ENCODE data around the gene CXCL11.
"Not testable (repeated sequence)": the region's sequence is repeated elsewhere in the genome, so short reads cannot be mapped to it uniquely, and the experiment has no call there.

The CXCL11 gene

DNA sequence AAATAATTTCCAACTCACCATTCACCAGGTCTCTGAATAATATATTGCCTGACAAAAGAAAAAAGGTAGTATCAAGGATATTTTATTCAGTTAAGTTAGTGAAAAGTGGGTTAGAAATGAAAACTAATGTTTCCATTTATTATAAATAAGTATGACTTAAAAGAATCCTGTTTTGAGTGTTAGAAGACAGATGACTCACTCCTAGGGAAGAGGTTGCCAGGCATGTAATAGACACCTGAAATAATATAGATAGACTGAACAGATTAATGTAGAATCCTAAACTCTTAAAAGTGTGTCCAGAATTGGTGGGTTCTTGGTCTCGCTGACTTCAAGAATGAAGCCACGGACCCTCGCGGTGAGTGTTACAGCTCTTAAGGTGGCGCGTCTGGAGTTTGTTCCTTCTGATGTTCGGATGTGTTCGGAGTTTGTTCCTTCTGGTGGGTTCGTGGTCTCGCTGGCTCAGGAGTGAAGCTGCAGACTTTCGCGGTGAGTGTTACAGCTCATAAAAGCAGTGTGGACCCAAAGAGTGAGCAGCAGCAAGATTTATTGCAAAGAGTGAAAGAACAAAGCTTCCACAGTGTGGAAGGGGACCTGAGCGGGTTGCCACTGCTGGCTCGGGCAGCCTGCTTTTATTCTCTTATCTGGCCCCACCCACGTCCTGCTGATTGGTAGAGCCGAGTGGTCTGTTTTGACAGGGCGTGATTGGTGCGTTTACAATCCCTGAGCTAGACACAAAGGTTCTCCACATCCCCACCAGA, 6.5 kb upstream of the CXCL11 start:
- not testable (repeated sequence) for DNase-seq (ENCODE audit: low spot score)

DNA sequence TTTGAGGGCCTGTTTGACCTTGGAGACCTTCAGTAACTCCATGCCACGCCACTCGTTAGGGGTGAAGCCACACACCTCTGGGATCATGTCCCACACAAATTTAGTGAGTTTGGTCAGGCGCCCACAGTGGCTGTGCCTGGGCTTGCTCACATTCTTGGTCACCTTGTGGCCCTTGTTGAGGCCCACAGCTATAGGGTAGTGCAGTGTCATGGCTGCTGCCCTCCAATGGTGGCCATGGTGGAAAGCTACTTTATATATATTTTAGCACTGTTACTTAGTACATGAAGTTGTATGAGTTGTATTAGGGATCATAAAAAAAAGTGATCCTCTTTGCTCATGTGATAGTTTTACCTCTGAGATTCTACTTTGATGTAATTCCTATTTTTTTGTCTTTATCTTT, 985 bp upstream of the CXCL11 start:
- no peak for DNase-seq (ENCODE audit: low spot score)

DNA sequence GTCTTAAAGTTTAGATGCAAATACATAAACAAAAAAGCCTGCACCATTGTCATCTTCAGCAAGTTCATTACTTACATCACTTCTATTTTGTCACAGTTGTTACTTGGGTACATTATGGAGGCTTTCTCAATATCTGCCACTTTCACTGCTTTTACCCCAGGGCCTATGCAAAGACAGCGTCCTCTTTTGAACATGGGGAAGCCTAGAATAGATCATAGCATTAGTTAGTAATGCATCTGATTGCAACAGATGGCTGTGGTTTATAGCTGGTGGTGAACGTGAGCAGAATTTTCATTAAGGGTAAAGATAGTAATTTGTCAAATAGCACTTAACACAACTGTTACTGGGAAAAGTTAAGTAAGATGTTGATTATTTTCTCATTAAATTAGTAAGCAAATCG, 729 bp downstream of the CXCL11 start:
- DNase-seq (ENCODE audit: low spot score) = no peak

DNA sequence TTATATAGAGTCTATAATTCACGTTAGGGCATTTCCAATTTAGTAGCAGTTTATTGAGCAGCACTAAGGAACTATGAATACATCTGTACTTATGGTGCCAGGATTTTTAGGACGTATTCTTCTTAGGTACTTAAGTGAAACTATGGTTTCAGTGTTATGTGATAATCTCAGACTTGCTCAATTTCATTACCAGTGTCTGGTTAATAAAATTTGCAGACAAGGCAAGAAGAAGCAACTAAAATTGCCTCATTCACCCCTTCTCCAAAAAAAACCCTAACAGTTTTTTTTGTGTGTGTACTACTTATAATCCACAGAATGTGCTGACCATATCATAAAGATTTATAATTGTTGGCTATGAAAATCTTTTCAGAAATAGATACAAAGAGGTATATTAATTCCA, 6.6 kb downstream of the CXCL11 start:
- DNase-seq (ENCODE audit: low spot score) = no peak

DNA sequence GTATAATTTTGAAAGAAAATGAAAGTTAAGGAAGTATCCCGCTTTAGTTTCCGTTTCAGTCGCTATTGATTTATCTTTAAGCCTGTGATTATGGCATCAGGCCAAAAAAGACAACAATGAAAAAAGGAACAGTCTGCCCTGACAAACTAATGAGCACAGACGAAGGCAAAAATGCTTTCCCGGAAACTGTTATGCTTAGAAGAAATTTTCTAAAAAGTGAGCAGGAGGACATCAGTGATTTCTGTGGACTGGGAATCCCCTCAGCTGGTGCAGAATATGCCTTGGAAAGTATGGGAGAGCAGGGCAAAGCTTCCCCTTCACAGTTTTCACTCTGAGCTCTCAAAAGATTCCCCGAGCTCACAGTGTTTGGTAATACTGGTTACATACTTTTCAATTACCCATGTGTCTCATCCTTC, 7.5 kb downstream of the CXCL11 start:
- peak; percentile 27 for DNase-seq (ENCODE audit: low spot score)

DNA sequence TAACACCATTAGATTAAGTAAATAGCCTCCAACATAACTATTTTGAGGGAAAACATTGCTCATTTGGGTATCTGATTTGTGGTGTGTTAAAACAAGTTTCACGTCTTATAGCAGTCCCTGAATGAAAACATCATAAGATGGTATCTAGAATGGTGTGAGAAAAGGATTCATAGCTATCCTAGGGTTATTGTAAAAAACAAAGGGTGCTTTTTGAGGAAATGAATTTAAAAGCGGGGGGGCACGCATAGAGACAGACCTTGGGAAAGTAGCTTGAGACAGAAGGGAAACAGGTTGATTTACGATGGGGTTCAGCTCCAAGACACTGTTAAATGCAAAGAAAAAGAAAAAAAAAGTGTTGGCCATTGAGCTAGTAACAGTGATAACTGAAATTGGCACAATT, 11.8 kb downstream of the CXCL11 start:
- DNase-seq (ENCODE audit: low spot score) = no peak

DNA sequence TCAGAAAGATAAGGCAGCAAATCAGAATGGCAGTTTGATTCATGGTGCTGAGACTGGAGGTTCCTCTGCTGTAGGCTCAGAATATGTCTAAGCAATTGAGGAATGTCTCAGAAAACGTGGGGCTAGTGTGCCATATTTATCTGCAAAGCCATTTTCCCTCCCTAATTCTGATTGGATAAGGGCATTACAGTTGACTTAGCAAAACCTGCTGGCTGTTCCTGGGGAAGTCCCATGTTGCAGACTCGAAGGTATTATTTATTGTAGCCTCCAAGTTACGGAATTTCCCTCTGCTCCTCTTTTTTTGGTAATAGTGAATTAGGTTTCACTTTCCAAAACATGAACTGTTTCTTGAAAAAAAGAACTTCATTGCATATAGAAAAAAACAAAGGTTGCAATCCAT, 12.5 kb downstream of the CXCL11 start, which contains the start of gene CXCL10:
TSS of gene CXCL10 (minus strand) at position 109 of the 400 bp plus-strand sequence. CDS start at position 43, 66 bp downstream.
- peak; percentile 33 for DNase-seq (ENCODE audit: low spot score)

DNA sequence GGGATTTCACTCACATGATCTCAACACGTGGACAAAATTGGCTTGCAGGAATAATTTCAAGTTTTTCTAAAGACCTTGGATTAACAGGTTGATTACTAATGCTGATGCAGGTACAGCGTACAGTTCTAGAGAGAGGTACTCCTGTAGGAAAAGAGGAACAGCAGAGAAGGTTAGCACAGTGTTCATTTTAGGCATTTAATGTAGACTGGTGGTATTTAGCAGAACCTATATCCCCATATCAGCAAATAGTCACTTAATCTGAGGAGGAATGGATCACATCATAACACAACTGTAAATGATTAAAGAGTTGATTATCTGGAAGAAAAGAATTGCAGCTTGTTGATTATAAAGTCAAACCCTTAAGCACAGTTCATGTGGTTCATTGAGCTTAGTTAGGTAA, 13.2 kb downstream of the CXCL11 start:
- no peak for DNase-seq (ENCODE audit: low spot score)

DNA sequence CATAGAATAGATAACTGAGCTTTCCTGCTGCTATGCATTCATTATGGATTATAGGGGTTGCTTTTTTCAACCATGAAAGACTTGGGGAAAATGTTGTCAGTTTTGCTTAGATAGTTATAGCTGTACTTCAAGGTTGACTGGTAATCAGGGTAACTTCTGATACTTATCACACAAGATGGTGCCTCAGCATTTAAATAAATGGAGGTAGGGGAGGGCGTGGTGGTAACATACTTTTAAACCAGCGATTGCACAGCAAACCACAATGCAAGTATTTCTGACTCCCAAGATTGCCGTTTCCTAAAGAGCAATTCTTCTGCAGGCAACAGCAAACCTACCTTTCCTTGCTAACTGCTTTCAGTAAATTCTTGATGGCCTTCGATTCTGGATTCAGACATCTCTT, 13.8 kb downstream of the CXCL11 start:
- no peak for DNase-seq (ENCODE audit: low spot score)

DNA sequence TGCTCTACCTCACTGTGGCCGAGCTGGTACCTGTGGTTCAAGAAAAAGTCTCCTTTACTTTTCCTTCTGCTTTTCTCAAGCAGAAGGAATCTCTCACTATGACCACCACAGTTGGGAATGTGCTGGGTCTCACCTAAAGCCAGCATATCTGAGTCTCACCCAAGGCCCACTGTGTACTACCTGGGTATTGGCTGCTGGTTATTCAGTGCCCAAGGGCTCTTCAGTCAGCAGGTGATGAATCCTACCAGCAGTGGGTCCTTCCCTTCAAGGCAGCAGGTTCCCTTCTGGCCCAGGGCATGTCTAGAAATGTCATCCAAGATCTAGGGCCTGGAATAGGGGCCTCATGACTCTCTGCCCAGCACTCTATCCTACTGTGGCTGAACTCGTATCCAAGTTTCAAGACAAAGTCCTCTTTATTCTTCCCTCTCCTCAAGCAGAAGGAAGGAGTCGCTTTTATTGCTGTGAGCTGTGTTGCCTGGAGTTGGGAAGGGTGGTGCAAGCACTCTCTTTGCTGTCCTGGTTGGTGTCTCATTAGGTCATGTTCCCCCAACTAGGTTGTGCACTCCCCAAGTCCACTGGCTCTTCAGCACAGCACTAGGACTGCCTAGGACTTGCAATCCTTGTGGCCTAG, 18.7 kb downstream of the CXCL11 start:
- no peak for DNase-seq (ENCODE audit: low spot score)

DNA sequence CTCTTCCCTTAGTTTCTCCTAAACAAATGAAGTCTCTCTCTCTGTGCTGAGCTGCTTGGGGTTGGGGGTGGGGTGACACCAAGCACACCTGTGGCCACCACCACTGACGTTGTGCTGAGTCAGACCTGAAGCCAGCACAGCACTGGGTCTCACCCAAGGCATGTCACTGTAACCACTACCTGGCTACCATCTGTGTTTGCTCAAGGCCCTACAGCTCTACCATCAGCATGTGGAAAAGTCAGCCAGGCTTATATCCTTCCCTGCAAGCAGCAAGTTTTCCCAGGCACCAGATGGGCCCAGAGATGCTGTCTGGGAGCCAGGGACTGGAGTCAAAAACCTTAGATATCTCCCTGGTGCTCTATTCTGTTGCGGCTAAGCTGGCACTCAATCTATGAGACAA, 19.5 kb downstream of the CXCL11 start:
- DNase-seq (ENCODE audit: low spot score) = no peak

DNA sequence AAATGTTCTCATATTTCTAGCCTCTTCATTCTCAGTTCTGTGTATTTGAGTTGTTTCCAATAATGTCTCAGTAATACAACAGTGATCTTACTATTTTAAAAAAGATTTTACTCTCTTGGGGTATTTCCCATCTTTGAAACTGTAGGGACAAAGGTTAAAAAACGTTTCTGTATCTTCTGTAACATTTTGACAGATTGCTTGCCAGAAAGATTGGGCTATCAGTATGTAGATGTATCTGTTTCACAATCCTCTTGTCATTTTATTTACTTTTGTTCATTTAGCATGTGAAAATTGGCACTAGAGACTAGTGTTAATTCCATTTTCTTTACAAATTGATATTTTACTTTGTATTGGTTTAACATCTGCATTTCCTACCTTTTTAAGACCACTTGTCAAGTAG, 22.3 kb downstream of the CXCL11 start:
- DNase-seq (ENCODE audit: low spot score) = no peak

DNA sequence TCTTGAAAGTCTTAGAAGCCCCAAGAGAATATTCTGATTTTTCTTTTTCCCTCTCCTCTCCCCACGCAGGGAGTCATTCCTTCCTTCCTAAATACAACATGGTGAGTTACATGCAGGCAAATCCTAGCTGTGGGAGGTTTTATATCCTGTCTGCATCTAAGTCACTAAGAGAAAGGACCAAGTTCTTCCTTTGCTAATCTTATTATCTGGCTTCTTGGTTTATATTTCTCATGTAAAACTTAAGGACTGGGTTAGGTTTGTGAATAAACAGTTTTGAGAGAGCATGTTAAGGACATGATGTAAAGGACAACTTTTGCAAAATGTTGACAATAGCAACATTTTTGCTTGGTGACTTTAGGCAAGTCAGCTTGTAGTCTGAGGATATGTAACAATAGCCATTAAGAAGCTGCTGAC, 23.5 kb downstream of the CXCL11 start:
- no peak for DNase-seq (ENCODE audit: low spot score)

DNA sequence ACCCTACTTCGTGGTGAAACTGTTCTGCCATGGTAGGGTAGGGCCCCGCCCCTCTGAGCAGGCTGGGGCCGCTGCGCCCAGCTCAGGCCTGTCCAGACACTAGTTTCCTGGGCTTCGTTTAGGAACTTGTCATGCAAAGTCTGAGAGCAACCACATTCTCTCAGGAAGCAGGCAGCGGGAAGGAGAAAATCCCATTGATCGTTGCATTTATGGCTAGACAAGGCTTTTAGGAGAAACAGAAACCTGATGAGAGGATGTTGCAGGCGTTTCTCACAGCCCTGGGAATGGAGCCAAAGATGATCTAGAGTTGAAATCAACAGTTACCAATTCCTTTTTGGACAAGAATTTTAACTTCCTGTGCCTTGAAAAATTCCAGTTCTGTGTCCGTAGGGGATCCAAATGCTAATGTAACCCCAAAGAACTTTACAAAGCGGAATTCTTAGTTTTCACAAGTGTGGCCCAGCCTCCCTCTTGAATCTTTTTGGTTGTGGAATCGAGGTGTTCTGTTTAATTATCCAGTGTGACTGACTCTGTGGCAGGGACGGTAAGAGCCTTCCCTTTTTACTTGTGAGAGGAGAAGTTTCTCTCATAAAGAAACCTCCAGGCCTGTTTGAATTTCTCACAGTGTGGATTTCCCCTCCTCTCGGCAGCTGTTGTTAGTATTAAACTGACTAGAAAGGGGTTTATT, 24.0 kb downstream of the CXCL11 start:
- DNase-seq (ENCODE audit: low spot score) = no peak

DNA sequence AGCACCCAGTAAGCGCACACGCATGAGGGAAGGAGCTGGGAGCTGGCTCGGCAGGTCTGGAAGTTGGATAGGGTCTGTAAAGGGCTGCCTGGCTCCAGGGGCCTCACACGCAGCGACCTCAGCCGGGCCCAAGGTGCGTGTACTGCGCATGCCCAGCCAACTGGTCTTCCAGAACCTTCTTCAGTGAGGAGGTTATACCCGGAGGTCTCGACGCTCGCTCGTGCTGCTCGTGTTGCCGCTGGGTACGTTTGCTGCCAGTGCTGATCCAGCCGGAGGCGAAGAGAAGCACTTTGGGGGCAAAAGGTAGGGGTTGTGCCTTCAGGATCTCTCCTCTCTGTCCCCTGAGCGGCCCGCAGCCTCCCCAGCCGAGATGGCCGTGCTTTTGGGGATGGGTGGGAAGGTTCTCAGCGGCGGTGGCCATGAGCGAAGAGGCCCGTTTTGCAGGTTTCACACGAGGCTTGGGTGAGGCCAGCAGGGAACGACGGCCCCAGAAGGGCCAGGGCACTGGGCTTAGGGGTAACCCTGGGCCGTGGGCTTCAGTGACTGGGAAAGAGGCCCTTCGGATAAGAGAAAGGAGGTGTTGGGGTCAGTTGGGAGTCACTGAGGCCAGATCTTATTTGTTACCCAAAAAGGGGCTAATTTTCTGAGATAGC, 24.7 kb downstream of the CXCL11 start:
- DNase-seq (ENCODE audit: low spot score) = no peak

DNA sequence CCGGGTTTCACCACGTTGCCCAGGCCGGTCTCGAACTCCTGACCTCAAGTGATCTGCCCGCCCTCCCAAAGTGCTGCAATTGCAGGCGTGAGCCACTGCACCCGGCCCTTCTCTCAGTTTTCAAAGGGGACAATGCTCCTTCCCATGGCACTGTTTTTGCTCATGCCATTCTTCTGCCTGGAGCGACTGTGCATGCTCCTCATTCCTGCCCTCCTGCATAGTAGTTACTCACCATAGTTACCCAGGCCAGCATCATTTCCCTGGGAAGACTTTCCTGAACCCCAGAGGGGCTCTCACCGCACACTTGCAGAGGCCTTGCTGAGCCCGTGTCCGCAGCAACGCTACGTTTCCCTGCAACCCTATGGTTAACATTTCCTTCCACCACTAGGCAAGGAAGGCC, 25.3 kb downstream of the CXCL11 start:
- DNase-seq (ENCODE audit: low spot score) = no peak

DNA sequence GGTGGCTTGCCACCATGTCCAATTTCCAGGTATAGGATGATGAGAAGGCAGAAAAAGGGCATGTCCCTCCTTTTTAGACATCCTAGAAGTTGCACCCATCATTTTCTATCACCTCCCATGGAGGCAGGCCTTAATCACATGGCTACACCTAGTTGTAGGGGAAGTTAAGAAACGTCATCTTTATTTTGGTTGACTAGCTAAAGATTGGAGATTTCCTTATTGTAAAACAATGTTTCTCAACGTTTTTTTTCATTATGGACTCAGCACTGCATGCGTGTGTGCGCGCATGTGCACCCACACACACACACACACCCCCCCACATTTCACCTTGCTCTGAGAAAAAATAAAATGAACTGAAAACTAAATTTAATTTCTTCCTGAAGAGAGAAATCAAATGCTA, 26.6 kb downstream of the CXCL11 start:
- no peak for DNase-seq (ENCODE audit: low spot score)

DNA sequence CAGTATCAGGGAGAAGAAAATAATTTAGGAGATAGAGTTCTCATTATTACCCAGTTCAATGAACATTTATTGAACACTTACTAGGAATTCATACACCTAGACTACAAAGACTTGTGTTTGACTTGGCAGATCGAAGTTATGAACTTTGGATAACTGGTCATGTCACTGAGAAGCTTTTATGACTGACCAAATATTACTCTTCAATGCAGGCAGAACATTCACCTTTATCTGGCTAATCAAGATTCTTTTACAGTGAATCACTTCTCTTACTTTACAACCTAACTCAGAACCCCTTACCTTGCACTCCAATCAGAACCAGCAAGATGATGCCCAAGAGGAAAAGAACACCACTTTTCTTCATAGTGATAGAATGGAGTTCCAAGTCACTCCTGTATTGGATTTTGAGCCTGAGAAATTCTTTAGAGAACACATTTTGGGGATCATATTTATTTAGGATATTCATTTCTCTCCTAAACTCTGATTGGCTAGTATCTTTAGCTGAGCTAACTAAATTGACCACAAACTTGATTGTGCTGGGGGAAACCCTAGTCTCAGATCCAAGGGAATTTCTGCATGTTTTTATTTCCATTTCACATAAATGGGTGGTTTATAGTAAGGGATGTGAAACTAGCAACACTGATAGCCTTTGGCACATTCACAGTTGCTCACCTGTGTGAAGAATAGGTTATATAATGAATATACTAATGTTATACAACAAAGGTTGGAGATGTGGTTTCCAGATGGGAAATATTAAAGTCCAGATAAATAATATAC, 28.6 kb downstream of the CXCL11 start, which contains the start of gene CXCL9:
TSS of gene CXCL9 (minus strand) at position 421 of the 774 bp plus-strand sequence. CDS start at position 361, 60 bp downstream.
- DNase-seq (ENCODE audit: low spot score) = no peak

DNA sequence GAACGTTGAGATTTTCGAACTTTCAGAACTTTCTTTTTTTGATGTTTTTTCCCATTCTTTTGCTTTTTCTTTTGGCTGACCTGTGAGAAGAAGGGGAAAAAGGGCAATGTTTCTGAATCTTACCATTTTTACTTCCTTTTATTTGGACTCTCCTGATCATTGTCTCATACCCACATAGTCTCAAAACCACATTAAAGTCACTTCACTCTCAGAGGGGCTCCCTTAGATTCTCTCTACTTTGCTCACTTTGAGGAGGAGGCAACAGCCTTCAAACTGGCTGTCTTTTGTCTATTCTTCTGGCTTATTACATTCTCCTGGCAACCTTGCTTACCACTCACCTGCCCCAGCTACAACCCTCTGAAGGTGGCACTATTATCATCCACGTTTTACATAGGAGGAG, 32.2 kb downstream of the CXCL11 start:
- DNase-seq (ENCODE audit: low spot score) = no peak

DNA sequence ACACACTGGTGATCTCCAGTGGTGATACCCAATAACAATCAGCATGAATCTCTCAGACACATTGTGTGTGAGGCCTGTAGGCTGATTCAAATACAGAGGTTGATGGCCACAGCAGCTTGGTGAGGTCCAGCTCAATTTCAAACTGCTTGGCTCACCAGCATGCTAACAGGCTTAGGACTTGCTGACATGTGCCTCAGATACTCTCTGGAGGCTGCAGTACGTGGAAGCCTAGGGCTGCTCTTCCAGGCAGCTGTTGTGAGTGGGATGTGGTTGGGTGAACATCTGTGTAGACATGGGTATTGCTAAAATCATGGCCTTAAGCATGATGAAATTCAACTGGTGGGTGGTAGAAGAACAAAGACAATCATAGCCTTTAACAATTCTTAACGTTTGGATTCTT, 32.8 kb downstream of the CXCL11 start:
- no peak for DNase-seq (ENCODE audit: low spot score)

DNA sequence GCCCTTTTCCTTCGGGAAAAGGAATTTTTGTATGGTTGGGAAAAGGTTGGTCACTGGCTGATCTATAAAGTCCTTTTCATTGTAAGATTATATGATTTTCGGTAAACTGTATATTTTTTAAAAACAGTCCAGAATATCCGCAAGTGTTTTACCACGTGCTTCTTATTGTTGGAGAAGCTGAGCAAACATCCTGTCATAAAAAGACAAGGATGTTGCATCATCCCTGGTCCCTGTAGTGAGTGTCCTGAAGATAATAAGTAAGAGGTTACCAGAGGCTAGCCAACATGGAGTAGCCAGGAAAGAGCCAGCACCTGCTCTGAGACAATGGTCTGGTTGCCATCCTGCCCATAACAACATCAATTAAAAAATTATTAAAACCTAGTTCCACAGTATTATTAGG, 33.7 kb downstream of the CXCL11 start:
- no peak for DNase-seq (ENCODE audit: low spot score)

DNA sequence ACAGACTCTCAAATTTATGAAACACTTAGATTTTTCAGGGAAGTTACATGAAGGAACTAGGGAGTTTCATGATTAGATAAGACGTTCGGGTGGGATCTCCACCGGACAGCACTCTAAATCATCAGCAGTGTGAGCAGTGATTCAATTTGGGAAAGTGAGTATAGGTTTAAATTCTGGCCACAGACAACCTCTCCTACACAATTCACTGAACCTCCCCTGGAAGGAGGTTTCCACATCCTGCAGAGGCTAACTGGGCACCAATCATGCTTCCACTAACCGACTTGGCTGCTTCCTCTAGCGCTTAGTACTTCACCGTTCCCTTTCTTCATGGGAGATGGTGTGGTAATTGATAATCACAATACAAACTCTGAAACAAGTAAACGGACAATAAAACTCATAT, 34.2 kb downstream of the CXCL11 start:
- no peak for DNase-seq (ENCODE audit: low spot score)

Data from CD4-positive, alpha-beta T cell treated with Interleukin-2 at 100 ng/mL for 4 hours (primary cell).